Panc1 (cell line): ENCODE measurements around the gene RNASE12. TPM values are rescaled to one million over a fixed set of nuclear protein-coding genes. Genes with fewer than 3 reads are reported as not detected.
"Not testable (repeated sequence)": the region's sequence is repeated elsewhere in the genome, so short reads cannot be mapped to it uniquely, and the experiment has no call there.

Source experiments
- ATAC-seq: fragments of 200-7000 bp; cut with Tn5 transposase; 2 replicates; pipeline ENCODE4 v1.9.1; 2020; ENCODE audit warnings: mild to moderate bottlenecking, moderate library complexity
- BruUV-seq: library from RNA; stranded (reverse); fragments of 400-500 nt; replicated peaks from 2 replicates; lab custom pipeline; 2021; lab: Mats Ljungman, UMichigan
- CTCF ChIA-PET: fragments of 300-600 bp; sonication (Branson Sonifier 250); formaldehyde crosslinking; loops from one replicate; lab custom pipeline; 2022; ENCODE audit warnings: antibody characterized with exemption; lab: Charles Lee
- POLR2A ChIA-PET: fragments of 300-600 bp; sonication (Branson Sonifier 250); formaldehyde crosslinking; loops from one replicate; lab custom pipeline; 2022; ENCODE audit warnings: antibody characterized with exemption; lab: Charles Lee
- DNase-seq: peaks from one replicate; pipeline ENCODE4 v3.0.0-alpha.2; 2010; ENCODE audit warnings: low read depth, low spot score
- H3K27ac ChIP-seq: 2 replicates; pipeline ENCODE4 v1.5.1; 2011; ENCODE audit warnings: mild to moderate bottlenecking, low read length, inconsistent platforms
- H3K27me3 ChIP-seq: fragments of 200-500 bp; sonication (Bioruptor generic); 2 replicates; pipeline ENCODE4 v1.6.0; 2014; ENCODE audit warnings: low read length, inconsistent platforms; ENCODE audit not compliant: control insufficient read depth, insufficient read depth
- H3K36me3 ChIP-seq: fragments of 200-500 bp; sonication (Bioruptor generic); 2 replicates; pipeline ENCODE4 v1.5.1; 2014; ENCODE audit warnings: inconsistent platforms, mild to moderate bottlenecking, low read length, moderate library complexity; ENCODE audit not compliant: control insufficient read depth, insufficient read depth
- H3K4me1 ChIP-seq: 2 replicates; pipeline ENCODE4 v1.5.1; 2011; ENCODE audit warnings: inconsistent platforms, mild to moderate bottlenecking, low read length, moderate library complexity; ENCODE audit not compliant: control insufficient read depth, insufficient read depth
- H3K4me3 ChIP-seq, 2 experiments: 2 replicates each; pipeline ENCODE4 v1.5.1; 2011 to 2012; ENCODE audit warnings: low read depth in 2 of 2, low read length in 2 of 2, mild to moderate bottlenecking in 2 of 2, inconsistent platforms in 1 of 2, moderate library complexity in 1 of 2
- H3K9me3 ChIP-seq: fragments of 200-500 bp; sonication (Bioruptor generic); 2 replicates; pipeline ENCODE4 v1.5.1; 2014; ENCODE audit warnings: low read depth, mild to moderate bottlenecking, inconsistent platforms, low read length, moderate library complexity; ENCODE audit not compliant: control insufficient read depth, insufficient read depth
- POLR2AphosphoS5 ChIP-seq: IDR thresholded peaks from 2 replicates; pipeline ENCODE4 v1.6.1; 2012; ENCODE audit warnings: mild to moderate bottlenecking, low read depth, low read length, moderate library complexity
- SIN3A ChIP-seq: IDR thresholded peaks from 2 replicates; pipeline ENCODE4 v1.6.1; 2012; ENCODE audit warnings: low read depth, mild to moderate bottlenecking, low read length, moderate library complexity, borderline replicate concordance; ENCODE audit not compliant: insufficient read depth
- TCF7L2 ChIP-seq: IDR thresholded peaks from 2 replicates; pipeline ENCODE4 v1.6.1; 2011; ENCODE audit warnings: mild to moderate bottlenecking, low read depth, low read length, inconsistent platforms
- in situ Hi-C: cut with HindIII; loops from 2 replicates; pipeline ENCODE4 v1.10.0; 2016; ENCODE audit warnings: low sequenced_read_pairs, low pct_unique_long_range_greater_than_20kb
- intact Hi-C: fragments of 100-400 bp; cut with micrococcal nuclease; formaldehyde crosslinking; loops from one replicate; pipeline ENCODE4 v1.10.0; 2022; ENCODE audit not compliant: unreplicated experiment
- total RNA-seq: library from RNA; stranded (reverse); gene quantifications from one replicate; pipeline ENCODE4 v1.2.1, GENCODE V29; 2021; ENCODE audit not compliant: unreplicated experiment
- TF ChIP-seq, protein P1 (sequence below): fragments of 450-650 bp; IDR thresholded peaks from 2 replicates; pipeline ENCODE4 v1.5.1; 2017; ENCODE audit warnings: mild to moderate bottlenecking
- TF ChIP-seq, protein P2 (sequence below), 2 experiments: IDR thresholded peaks; 2 replicates each; pipeline ENCODE4 v1.6.1; 2011 to 2012; ENCODE audit warnings: low read depth in 2 of 2, control low read depth in 1 of 2, low read length in 1 of 2, mild to moderate bottlenecking in 1 of 2, moderate library complexity in 1 of 2; ENCODE audit not compliant: insufficient read depth in 1 of 2

The RNASE12 gene
- total RNA-seq, 1 experiment from 2014 or later: not detected

DNA sequence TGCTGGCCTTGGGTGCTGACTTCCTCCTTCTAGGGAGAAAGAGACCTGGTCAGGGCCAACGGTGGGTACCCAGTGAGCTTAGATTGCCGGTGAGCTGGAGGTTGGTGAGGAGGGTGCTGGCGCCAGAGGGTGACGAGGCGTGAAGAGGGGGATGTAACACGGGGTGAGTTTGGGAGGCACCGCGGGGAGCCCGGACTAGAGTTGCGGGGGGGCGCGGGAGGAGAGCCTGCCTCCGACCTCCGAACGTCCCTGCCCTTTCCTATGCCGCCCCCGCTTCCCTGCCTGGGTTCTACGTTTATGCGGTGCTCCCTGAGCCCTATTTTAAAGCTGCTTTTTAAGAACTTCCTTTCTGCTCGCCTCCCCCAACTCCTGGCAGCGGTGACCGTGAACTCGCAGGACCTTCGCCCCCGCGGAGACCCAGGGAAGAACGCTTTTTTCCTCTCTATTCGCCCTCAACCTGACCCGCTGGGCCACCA is 31.7 kb upstream of the RNASE12 start:
- Histone ChIP-seq H3K27ac (no peak overlapping the region), H3K27me3 (no peaks in the 10 kb centered on the region), H3K4me1 (peaks cover 9% of the 10 kb centered on the region), H3K36me3 (no peaks in the 10 kb centered on the region), H3K9me3 (no peaks in the 10 kb centered on the region), H3K4me3 (no peak overlapping the region)
- ChIA-PET CTCF (no interaction called here), POLR2A (no interaction called here)
- DNase-seq: no peak
- in situ Hi-C loops (no loop called here), intact Hi-C loops (no loop called here)
- TF ChIP-seq, protein P1, sequence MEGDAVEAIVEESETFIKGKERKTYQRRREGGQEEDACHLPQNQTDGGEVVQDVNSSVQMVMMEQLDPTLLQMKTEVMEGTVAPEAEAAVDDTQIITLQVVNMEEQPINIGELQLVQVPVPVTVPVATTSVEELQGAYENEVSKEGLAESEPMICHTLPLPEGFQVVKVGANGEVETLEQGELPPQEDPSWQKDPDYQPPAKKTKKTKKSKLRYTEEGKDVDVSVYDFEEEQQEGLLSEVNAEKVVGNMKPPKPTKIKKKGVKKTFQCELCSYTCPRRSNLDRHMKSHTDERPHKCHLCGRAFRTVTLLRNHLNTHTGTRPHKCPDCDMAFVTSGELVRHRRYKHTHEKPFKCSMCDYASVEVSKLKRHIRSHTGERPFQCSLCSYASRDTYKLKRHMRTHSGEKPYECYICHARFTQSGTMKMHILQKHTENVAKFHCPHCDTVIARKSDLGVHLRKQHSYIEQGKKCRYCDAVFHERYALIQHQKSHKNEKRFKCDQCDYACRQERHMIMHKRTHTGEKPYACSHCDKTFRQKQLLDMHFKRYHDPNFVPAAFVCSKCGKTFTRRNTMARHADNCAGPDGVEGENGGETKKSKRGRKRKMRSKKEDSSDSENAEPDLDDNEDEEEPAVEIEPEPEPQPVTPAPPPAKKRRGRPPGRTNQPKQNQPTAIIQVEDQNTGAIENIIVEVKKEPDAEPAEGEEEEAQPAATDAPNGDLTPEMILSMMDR: no peak
- TF ChIP-seq TCF7L2 (no peak), SIN3A (no peak), POLR2AphosphoS5 (no peak)
- TF ChIP-seq, protein P2, sequence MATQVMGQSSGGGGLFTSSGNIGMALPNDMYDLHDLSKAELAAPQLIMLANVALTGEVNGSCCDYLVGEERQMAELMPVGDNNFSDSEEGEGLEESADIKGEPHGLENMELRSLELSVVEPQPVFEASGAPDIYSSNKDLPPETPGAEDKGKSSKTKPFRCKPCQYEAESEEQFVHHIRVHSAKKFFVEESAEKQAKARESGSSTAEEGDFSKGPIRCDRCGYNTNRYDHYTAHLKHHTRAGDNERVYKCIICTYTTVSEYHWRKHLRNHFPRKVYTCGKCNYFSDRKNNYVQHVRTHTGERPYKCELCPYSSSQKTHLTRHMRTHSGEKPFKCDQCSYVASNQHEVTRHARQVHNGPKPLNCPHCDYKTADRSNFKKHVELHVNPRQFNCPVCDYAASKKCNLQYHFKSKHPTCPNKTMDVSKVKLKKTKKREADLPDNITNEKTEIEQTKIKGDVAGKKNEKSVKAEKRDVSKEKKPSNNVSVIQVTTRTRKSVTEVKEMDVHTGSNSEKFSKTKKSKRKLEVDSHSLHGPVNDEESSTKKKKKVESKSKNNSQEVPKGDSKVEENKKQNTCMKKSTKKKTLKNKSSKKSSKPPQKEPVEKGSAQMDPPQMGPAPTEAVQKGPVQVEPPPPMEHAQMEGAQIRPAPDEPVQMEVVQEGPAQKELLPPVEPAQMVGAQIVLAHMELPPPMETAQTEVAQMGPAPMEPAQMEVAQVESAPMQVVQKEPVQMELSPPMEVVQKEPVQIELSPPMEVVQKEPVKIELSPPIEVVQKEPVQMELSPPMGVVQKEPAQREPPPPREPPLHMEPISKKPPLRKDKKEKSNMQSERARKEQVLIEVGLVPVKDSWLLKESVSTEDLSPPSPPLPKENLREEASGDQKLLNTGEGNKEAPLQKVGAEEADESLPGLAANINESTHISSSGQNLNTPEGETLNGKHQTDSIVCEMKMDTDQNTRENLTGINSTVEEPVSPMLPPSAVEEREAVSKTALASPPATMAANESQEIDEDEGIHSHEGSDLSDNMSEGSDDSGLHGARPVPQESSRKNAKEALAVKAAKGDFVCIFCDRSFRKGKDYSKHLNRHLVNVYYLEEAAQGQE (IDR thresholded peaks at IDR 0.05; ENCODE audit: insufficient read depth in 1 of 2, low read depth in 2 of 2, low read length in 1 of 2): no peak
- BruUV-seq: no TSS peak
- ATAC-seq: no peak

DNA sequence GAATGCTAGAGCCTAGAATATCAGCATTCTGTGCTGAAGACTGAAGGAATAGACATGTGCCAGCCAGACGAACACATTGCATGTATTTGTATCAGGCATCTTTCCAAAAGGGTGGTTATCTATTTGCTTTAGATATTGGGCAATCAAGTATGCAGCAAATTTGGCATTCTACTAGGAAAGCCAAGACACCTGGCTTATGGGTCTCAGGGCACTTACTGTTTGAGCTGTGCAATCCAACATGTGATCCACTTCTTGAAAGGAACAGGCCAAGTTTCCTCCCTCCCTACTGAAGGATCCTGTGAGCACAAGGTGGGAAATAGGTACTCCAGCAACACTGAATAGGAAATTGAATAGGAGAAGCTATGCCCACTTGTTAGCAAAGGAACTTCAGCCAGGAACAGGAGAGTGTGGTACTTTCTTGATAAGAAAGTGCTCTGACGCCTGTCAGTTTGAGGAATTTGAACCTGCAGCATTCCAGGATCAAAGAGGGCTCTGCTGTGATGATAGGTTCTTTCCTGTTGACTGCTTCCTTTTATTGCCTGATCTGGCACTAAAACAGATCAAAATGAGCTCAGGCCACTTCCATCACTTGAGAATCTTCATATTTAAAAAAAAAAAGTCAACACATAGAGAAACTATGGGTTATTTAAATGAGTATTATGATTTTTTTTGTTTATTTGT is 29.8 kb upstream of the RNASE12 start:
- Histone ChIP-seq H3K27me3 (no peaks in the 10 kb centered on the region), H3K4me1 (no peaks in the 10 kb centered on the region), H3K4me3 (no peak overlapping the region), H3K9me3 (no peaks in the 10 kb centered on the region), H3K27ac (no peak overlapping the region), H3K36me3 (no peaks in the 10 kb centered on the region)
- no peak for DNase-seq
- in situ Hi-C loops: no loop called here
- ChIA-PET CTCF (no interaction called here), POLR2A (no interaction called here)
- no TSS peak for BruUV-seq
- TF ChIP-seq SIN3A (no peak), TCF7L2 (no peak)
- no peak for ATAC-seq
- intact Hi-C loops: no loop called here

DNA sequence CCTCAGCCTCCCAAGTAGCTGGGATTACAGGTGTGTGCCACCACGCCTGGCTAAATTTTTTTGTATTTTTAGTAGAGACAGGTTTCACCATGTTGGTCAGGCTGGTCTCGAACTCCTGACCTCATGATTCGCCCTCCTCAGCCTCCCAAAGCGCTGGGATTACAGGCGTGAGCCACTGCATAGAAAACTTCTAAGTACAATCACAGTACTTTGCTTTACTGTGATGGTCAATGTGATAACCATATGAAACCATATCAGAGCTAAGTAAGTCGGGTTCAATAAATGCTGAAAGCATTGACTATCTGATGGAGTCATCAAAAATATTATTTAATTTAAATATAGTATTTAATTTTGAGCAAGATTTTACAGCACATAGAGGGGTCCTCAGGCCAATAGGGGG is 28.5 kb upstream of the RNASE12 start:
- H3K4me3 ChIP-seq, H3K9me3 ChIP-seq, DNase-seq, H3K36me3 ChIP-seq, ATAC-seq, H3K27me3 ChIP-seq, in situ Hi-C loops, POLR2A ChIA-PET, BruUV-seq, H3K4me1 ChIP-seq, H3K27ac ChIP-seq: not testable (repeated sequence)
- CTCF ChIA-PET: interaction anchor here (0.6 to 0.7 kb wide), 2 partner anchors 38 to 236 kb away, joined by 4 to 5 read pairs; no protein-coding TSS in a partner anchor
- intact Hi-C loops: loop anchor here (10.0 kb wide), 1 partner anchor 235 kb away; no protein-coding TSS in a partner anchor
